NB4 (cell line): Measurements from ENCODE around the gene MTHFD2L.

Experiments used
- DNase-seq: peaks from one replicate; pipeline ENCODE4 v3.0.0; 2010; ENCODE audit warnings: low read depth
- H3K4me3 ChIP-seq: one replicate; pipeline ENCODE4 v1.5.1; 2011; ENCODE audit warnings: mild to moderate bottlenecking, low read depth, low read length, moderate library complexity
- CTCF ChIP-seq: IDR thresholded peaks from one replicate; pipeline ENCODE4 v1.5.1; 2012; ENCODE audit warnings: low read depth, low read length
- MYC ChIP-seq: IDR thresholded peaks from 2 replicates; pipeline ENCODE4 v1.6.1; 2011; ENCODE audit warnings: low read depth, low read length
- POLR2A ChIP-seq: IDR thresholded peaks from 2 replicates; pipeline ENCODE4 v1.6.1; 2011; ENCODE audit warnings: mild to moderate bottlenecking; ENCODE audit not compliant: insufficient read length; ENCODE audit errors: extremely low read depth
- TF ChIP-seq, protein P1 (sequence below): IDR thresholded peaks from 2 replicates; pipeline ENCODE4 v1.6.1; 2011; ENCODE audit warnings: low read depth, low read length

Gene MTHFD2L

DNA sequence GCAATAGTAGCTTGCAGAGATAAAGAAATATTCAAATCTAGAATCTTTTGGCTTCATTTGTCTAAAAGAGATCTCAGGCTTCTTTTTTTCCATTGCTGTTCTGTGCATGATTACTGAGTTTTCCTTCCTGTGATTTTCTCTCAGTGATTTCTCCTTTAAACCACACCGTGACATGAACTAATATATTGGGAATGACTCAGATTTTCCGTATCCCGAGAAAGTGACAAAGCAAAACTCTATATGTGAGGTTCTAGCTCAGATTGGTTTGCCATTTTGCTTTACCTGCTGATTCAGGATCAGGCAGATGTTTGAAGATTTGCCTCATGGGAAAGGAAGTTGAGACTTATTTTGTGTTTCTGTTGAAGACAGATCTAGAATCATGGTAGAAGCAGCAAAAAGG lies 59.4 kb downstream of the MTHFD2L start:
- no peak overlapping the region for H3K4me3 ChIP-seq
- TF ChIP-seq POLR2A (no peak), CTCF (no peak), MYC (no peak)
- TF ChIP-seq, protein P1, sequence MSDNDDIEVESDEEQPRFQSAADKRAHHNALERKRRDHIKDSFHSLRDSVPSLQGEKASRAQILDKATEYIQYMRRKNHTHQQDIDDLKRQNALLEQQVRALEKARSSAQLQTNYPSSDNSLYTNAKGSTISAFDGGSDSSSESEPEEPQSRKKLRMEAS = no peak
- no peak for DNase-seq

- DNase-seq = no peak
- no peak for TF ChIP-seq MYC
- TF ChIP-seq, protein P1 = no peak
- no peak for TF ChIP-seq CTCF
- TF ChIP-seq POLR2A = no peak
- H3K4me3 ChIP-seq = no peak overlapping the region
Measured at GRCh38 chr4:74218201-74218600, 60.3 kb downstream of the MTHFD2L start.

- no peak for DNase-seq
- TF ChIP-seq, protein P1 = no peak
- no peak for TF ChIP-seq POLR2A
- H3K4me3 ChIP-seq = no peak overlapping the region
Measured at GRCh38 chr4:74219240-74219639, 61.3 kb downstream of the MTHFD2L start.

DNA sequence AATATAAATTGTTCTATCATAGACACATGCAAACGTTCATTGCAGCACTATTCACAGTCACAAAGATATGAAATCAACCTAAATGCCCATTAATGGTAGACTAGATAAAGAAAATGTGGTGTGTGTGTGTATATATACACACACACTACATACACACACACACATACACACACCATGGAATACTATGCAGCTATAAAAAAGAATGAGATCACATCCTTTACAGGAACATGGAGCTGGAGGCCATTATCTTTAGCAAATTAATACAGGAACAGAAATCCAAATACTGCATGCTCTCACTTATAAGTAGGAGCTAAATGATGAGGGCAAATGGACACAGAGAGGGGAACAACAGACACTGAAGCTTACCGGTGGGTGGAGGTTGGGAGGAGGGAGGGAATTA lies 65.2 kb downstream of the MTHFD2L start:
- no peak for DNase-seq
- H3K4me3 ChIP-seq = no peak overlapping the region
- no peak for TF ChIP-seq POLR2A
- TF ChIP-seq CTCF = no peak
- TF ChIP-seq, protein P1 = no peak
- TF ChIP-seq MYC = no peak

DNA sequence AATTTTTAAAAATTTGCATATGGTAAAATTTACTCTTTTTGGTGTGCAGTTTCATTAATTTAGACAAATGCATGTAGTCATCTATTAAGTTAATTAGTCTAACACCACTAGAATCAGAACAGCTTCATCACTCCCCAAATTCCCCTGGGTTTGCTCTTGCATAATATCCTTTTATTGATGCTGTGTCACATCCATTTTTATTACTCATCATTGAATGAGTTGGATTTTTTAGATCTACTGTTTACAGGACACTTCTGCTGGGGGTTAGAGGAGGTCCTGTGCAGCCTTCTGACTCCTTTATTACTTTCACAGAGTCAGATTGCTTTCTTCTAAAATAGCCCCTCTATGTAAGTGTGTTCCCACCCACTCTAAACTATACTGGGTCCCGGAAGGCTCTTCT lies 65.9 kb downstream of the MTHFD2L start:
- peak; percentile 72 for DNase-seq
- TF ChIP-seq, protein P1 = no peak
- TF ChIP-seq MYC (no peak), POLR2A (no peak), CTCF (no peak)
- no peak overlapping the region for H3K4me3 ChIP-seq

DNA sequence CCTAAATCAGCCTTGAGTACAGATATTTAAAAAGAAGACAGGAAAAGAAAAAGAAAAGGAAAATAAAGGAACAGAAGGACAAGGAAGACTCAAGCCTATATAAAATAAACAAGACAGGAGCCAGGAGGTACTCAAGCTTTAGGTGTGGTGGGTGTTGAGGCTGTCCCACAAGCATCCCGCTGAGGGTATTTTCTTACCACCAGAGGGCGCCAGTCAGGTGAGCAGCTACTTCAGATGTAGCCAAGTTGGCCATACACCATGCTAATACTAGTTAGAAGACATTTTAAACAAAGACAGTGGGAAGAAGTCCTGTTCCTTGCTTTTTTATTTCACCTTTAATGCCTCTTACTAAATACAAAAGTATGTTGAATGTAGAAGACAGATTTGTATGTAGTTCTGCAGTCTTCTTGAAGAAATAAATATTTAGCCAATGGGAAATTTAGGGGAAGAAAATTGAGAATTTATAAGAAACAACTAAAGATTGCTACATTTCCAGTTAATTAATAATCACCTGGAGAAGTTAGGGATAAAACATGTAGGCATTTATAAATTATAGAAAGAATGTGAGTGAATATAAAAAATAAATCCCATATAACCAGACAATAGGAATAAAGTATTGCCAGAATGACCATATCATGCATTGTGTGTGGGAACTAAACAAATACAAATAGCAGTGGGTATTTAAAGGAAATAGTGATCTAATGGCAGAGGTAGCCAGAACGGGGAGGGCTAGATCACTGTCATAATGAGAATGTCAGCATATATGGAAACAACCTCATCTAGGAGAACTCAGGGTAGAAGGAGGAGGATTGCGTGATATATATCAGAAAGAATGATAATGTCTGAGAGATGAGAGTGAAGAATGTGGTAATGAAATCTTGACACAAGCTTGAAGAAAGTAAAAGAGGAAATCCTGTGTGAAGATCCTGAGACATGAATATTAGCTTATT lies 71.0 kb downstream of the MTHFD2L start:
- no peak for TF ChIP-seq POLR2A
- TF ChIP-seq CTCF = peak; percentile 80
- TF ChIP-seq MYC = no peak
- TF ChIP-seq, protein P1 = no peak
- no peak overlapping the region for H3K4me3 ChIP-seq
- DNase-seq = peak; percentile 76
